UCSD-AML1 (cell line): Measurements from ENCODE around the gene CENPF.
"Not testable (repeated sequence)": the region's sequence is repeated elsewhere in the genome, so short reads cannot be mapped to it uniquely, and the experiment has no call there.

ENCODE experiments used
- DNase-seq: peaks from one replicate; lab custom pipeline; 2025; ENCODE audit not compliant: unreplicated experiment; lab: John Stamatoyannopoulos, UW

CENPF gene

GRCh38 chr1:214602764-214603657 is at the start of gene CENPF:
Gene CENPF (plus strand): TSS chr1:214603195. CDS start chr1:214613755, 10,560 bp downstream.
- peak; percentile 96 for DNase-seq

GRCh38 chr1:214557952-214558735 is 44.9 kb upstream of the CENPF start:
- DNase-seq: no peak

DNA sequence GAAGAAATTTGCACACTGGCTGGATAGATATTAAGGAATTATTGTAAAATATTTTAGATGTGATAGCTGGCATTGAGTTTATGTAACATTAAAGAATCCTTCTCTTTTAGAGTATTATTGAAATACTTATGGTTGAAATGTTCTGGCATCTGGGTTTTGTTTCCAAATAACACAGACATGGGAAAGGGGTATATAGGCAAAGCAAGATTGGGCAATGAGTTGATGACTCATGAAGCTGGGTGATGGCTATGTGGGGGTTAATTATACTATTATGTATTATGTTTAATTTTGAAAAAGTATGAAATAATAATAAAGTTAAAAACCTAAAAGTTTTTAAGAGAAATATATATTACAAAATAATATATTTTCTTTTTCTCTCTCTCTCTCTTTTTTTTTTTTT is 39.1 kb upstream of the CENPF start:
- DNase-seq: no peak

GRCh38 chr1:214565310-214565709 is 37.7 kb upstream of the CENPF start:
- DNase-seq: no peak

DNA sequence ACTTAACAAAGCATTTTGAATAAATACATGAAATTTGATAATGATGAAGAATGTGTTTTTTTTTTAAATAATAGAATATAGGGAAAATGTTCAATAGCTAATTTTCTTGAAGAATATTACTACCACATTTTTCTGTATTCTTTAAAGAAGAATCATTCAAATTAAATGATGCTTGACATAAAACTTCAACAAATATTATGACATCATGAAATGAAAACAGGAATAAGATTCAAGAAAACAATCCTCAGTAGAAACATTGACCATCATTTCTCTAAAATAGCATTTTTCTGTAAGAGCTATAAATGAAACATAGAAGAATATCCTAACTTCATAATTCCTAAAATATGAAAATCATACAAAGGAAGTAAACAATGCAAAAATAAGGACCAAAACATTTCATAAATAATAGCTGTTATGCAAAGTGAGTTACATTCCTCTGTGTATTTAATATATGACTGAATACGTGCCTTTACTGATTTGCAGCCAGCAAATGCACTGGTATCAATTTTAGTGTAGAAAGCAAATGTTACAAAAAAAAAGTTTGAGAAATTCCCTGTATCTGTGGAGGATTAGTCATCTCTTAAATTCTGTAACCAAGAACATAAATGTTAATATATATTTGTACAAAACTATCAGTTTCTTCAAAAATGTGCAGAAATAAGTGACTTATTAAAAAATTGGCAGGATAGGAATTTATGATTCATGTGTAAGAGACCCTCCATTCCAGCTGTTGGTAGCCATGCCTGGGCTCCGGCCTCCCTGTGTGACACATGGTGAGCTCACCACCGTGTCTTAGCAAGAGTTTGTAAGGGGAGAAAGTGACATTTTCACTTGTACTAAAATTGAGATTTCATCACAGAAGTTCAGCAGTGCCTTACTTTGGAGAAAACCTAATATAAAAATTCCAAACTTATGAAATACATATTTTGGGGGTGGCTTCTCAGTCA is 36.6 kb upstream of the CENPF start:
- no peak for DNase-seq

GRCh38 chr1:214567481-214567980 is 35.5 kb upstream of the CENPF start:
- DNase-seq: no peak

DNA sequence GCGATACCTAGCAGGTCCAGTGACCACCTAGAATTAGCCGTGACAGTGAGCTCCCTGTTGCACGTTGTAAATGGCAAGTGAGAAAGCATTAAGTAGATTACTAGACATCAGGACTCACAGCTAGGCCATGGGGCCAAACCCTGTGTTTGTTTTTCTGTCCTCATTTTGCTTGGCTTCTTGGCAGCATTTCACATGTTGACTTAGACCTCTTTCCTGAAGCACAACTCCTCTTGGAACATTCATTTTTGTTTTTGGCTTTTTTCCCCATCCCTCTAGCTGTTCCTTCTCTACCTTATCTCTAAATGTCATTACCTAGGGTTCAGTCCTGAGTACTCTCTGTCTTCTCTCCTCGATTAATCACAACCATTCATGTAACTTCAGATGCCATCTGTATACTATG is 34.7 kb upstream of the CENPF start:
- DNase-seq: no peak

DNA sequence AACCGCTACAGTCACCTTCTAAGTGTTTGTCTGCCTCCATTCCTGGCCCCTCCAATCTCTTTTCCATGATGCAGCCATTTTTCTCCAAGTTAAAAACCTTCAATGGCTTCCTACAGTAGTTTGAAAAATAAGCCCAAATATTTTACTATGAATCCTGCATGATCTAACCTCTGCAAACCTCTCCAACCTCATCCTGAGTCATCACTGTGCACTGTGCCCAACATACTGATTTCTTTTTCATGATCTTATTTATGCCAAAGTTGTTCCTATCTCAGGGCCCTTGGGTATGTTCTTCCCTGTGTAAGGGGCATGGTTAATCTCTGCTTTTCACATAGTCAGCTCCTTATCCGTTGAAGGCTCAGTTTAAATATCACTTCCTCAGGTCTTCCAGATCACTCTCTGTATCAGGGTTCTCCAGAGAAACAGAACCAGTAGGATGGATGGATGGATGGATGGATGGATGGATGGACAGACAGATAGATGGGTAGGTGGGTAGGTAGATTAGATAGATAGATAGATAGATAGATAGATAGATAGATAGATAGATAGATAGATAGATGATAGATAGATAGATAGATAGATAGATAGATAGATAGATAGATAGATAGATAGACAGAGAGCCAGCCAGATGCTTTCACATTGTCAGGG is 33.5 kb upstream of the CENPF start:
- DNase-seq: no peak

GRCh38 chr1:214570442-214570841 is 32.6 kb upstream of the CENPF start:
- DNase-seq: no peak

DNA sequence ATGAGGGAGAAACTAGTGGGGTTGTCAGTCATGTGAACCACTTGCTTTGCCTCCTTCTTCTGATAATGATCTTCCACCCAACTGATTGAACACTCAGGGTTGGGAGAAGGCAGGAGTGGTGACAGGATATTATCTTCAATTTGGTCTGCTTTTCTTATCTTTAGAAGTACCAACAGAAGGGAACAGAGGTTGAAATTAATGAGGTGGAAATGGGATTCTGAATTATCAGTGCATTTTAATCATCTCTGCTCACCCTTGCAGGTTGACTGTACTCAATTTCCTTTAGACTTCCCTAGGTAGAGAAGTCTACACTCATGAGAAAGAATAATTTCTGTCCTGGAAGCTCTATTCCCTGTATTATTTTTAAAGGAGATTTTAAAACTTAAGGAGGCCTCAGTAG is 31.7 kb upstream of the CENPF start:
- no peak for DNase-seq

DNA sequence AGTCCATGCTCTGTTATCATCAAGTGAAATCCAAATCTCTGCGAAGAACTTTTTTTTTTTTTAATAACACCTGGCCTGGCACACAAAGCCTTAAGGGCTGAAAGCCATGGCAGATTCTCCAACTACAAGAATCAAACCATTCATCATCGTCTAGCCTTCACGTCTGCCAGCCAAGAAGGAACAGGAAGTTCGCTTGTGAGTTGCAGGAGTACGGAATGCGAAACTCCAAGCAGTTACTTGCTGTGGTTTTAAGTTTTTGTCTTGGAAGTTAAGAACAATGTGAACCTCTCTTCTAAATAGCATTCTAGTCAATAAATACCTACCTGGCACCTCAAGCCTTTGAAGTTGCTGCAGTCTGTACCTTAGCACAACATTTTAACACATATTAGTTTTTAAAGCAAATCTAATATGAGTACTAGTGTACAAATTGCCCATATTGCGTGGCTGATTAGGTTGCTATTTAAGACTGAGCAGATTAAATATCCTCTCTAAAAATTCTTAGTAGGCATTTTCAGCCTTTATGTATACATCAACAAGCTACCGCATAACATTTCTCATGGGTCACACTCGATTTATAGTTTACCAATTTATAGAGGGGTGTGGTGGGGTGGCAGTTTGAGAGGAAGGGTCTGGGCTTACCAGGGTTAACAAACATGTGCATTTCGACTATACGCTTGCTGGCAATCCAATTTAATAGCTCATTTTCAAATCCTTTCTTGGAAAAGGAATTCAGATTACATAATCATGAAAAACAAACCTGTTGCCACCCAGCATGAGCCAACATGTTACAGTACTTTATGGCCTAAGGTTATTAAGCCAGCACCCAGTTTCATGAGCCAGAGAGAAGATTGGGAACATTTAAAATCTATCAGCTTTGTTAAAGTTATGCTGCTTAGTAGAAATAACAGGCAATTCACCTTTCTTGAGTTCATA is 29.3 kb upstream of the CENPF start:
- DNase-seq: no peak

DNA sequence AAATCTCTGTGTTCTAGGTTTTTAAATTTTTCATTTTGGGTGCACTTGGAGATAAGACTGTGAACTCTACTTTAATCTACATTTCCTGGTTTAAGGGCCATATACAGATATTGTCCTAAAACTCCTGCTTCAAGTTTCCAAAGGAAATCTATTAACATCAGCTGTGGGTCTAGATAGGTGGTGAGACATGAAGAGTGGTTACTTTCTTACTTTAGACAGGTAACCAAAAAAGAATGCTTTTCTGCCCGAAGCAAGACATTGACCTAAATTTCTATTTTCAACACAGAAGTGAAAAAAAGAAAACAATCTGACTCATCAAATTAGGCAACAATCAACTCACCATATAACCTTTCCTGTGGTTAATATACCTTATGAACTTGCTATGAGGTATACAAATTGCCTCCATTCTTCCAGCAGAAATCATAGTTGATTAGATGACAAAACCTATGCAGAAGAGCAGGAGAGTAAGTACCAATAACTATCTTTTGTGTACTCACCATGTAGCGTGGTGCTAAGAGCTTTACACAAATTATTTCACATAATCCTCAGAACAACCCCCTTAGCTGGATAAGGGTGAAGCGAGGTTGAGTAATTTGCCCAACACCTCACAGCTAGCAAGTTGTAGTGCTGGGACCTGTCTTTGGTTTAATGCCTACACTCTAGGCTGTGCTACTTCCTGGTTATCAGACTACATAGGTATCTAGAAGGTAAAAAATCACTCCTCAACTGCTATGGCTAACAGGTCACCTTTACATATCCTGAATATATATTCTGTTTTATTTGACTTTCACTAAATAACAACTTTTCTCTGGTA is 28.2 kb upstream of the CENPF start:
- no peak for DNase-seq

- not testable (repeated sequence) for DNase-seq
Observed at GRCh38 chr1:214576120-214576519, 26.9 kb upstream of the CENPF start.

GRCh38 chr1:214579183-214579582 is 23.8 kb upstream of the CENPF start:
- no peak for DNase-seq

- no peak for DNase-seq
Observed at GRCh38 chr1:214581785-214582184, 21.2 kb upstream of the CENPF start.

DNA sequence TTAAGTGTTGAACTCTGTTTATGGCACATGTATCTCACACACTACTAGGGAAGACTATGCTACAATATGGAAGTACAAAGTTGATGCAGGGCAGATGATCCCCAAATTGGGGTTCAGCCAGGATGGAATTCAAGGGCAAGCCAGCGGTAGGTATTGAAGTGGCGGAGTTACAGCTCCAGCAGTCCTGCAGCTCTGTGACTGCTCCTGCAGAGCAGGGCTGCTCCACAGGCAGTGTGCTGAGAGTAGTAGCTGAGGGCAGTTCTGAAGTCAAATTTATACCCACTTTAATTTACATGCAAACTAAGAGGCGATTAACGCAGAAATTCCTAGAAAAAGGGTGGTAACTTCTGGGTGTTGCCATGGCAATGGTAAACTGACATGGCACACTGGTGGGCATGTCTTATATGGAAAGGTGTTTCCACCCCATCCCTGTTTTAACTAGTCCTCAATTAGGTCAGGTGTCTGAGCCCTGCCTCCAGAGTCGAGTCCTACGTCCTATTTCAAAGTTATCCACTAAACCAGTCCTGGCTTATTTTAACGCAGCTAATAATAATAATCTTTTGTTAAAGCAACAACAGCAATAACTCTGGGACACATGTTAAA is 20.6 kb upstream of the CENPF start:
- DNase-seq: no peak

DNA sequence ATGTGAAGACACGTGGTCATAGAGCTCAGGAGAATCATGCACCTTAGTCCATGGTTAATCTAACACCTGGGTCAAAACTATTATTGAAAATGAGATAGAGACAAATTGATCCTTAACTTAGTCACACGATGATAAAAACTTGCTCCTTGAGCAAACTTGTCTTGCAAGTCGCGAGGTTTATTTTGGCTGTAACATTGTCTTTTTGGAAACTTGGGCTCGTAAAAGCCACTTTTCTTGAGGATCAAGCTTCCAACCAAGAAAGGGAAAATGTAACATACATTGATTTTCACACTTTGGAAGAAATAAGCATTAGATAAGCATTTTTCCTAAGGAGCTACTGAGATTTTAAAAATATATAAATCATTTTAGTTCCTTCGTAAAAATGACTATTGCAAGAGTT is 19.9 kb upstream of the CENPF start:
- no peak for DNase-seq
